Neural progenitor cell (in vitro differentiated cells): ENCODE measurements around the gene CUBN.

Experiments
- EZH2 ChIP-seq: fragments of 200-600 bp; sonication (generic); IDR thresholded peaks from 2 replicates; pipeline ENCODE4 v1.6.1; 2017; ENCODE audit warnings: antibody characterized with exemption, mild to moderate bottlenecking, moderate library complexity
- EZH2phosphoT487 ChIP-seq: fragments of 200-600 bp; sonication (generic); IDR thresholded peaks from 2 replicates; pipeline ENCODE4 v1.6.1; 2017; ENCODE audit warnings: antibody characterized with exemption
- TF ChIP-seq, protein P1 (sequence below): fragments of 200-600 bp; sonication (generic); IDR thresholded peaks from 2 replicates; pipeline ENCODE4 v1.5.1; 2017; ENCODE audit warnings: antibody characterized with exemption, mild to moderate bottlenecking

DNA sequence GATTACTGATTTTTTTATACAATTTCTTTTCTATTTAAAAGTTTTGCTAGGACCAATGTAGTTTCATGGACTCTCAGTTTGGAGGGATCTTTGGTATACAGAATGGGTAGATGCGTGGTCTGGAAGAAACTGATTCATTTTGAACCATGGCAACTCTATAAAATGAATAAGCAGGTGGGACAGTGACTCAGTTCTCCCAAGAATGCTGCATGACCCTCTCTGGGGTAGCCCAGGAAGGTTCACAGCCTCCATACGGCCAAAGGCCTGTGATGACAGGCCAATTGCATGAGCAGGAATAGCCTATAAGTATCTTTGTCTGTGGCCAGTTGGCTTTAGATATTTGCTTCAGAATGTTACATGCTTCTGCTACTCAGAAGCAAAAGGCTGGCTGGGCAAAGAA is 199.1 kb downstream of the CUBN start:
- TF ChIP-seq, protein P1, sequence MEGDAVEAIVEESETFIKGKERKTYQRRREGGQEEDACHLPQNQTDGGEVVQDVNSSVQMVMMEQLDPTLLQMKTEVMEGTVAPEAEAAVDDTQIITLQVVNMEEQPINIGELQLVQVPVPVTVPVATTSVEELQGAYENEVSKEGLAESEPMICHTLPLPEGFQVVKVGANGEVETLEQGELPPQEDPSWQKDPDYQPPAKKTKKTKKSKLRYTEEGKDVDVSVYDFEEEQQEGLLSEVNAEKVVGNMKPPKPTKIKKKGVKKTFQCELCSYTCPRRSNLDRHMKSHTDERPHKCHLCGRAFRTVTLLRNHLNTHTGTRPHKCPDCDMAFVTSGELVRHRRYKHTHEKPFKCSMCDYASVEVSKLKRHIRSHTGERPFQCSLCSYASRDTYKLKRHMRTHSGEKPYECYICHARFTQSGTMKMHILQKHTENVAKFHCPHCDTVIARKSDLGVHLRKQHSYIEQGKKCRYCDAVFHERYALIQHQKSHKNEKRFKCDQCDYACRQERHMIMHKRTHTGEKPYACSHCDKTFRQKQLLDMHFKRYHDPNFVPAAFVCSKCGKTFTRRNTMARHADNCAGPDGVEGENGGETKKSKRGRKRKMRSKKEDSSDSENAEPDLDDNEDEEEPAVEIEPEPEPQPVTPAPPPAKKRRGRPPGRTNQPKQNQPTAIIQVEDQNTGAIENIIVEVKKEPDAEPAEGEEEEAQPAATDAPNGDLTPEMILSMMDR = no peak
- no peak for TF ChIP-seq EZH2
- no peak for TF ChIP-seq EZH2phosphoT487
